Dedifferentiated amniotic fluid mesenchymal stem cell (primary cell): ENCODE data around the gene ZNF286A.
"Not testable (repeated sequence)": the region's sequence is repeated elsewhere in the genome, so short reads cannot be mapped to it uniquely, and the experiment has no call there.

Experiments used
- DNase-seq: peaks from one replicate; pipeline ENCODE4 v3.0.0-alpha.2; 2016; ENCODE audit errors: extremely low spot score

Gene ZNF286A

DNA sequence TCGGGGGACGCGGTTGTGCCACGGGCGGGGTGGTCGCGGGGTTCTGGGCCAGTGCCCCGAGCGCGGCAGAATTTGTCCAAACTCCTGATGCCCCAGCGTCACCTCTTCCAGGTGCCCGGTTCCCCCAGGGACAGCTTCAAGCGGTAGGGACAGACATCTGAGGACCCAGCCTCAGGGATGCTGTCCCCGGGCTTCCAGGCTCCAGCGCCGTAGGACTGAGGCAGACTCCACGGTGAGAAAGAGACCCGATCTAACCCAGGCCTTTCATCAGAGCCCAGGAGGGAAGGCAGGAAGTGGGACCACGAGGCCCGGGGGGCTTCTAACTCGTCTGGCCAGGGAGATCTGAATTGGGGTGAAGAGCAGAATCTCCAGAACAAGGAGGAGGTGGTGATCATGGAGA, 385 bp downstream of the ZNF286A start:
- DNase-seq: not testable (repeated sequence)

- not testable (repeated sequence) for DNase-seq
Observed at GRCh38 chr17:15704239-15704638, 4.7 kb downstream of the ZNF286A start.

- DNase-seq: not testable (repeated sequence)
Observed at GRCh38 chr17:15704813-15705212, 5.3 kb downstream of the ZNF286A start.

DNA sequence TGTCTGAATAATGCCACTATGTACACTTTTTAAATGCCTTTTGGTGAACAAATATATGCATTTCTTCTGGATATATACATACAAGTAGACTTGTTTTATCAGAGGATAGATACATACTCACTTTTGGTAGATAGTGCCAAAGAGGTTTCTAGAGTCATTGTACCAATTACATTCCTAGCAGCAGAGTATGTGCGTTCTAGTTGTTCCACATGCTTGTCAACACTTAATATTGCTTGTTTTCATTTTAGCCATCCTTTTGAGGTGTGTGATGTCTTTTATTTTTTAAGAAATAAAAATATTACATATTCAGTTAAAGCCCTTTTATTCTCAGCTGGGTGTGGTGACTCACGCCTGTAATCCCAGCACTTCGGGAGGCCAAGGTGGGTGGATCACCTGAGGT, 9.3 kb downstream of the ZNF286A start:
- DNase-seq: not testable (repeated sequence)

GRCh38 chr17:15716601-15717563, 17.3 kb downstream of the ZNF286A start:
- DNase-seq: not testable (repeated sequence)

GRCh38 chr17:15730535-15730934, 31.0 kb downstream of the ZNF286A start:
- not testable (repeated sequence) for DNase-seq

- not testable (repeated sequence) for DNase-seq
Observed at GRCh38 chr17:15731900-15732299, 32.3 kb downstream of the ZNF286A start, which contains the start of gene TBC1D26. TSS of gene TBC1D26 (plus strand) at chr17:15732283. CDS start at chr17:15735349, 3,066 bp downstream.

DNA sequence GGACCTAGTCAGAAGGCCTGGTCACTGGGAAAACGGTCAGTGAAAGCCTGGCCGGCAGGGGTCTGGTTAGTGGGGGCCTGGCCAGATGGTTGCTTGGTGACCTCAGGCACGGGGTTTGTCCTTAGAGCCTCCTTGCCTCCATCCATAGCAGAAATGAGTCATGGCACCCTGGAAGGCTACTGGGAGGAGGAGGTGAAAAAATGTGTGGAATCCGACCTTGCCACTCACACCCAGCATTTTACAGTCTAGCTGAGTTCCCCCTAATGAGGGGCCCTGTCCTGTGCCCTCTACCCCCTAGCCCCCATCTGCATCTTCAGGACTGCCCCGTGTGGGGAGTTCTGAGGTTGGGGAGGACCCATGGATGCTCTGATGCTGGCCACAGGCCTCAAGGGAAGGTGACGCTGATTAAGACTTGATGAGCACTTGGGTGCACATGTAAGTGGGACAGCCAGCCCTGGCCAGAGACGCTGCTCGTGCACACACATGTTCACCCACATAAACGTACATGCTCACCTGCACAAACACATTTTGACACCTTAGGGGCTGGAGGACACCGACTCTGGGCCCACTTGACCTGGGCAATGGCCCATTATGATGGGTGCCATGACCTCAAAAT, 33.7 kb downstream of the ZNF286A start:
- DNase-seq: not testable (repeated sequence)

GRCh38 chr17:15736578-15736977, 37.0 kb downstream of the ZNF286A start:
- DNase-seq: not testable (repeated sequence)

DNA sequence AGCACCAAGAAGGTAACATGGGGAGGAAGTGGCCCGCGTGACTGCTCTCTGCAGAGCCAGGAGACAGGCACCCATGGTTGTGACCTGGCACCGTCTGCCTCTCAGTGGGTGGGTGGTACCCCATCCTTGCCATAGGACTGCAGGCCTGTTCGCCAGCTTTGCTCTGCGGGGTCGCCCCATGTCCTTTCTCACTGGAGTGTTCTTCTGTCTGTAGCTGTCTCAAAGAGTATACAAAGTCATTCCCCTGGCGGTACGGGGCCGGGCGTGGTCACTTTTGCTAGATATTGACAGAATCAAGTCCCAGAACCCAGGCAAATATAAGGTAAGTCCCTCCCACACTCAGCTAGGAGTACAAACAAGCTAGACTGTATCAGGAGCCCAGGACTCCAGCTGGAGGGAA, 38.5 kb downstream of the ZNF286A start:
- DNase-seq: no peak

- DNase-seq: not testable (repeated sequence)
Observed at GRCh38 chr17:15739259-15739658, 39.7 kb downstream of the ZNF286A start.

- DNase-seq: not testable (repeated sequence)
Observed at GRCh38 chr17:15740041-15740440, 40.5 kb downstream of the ZNF286A start.

DNA sequence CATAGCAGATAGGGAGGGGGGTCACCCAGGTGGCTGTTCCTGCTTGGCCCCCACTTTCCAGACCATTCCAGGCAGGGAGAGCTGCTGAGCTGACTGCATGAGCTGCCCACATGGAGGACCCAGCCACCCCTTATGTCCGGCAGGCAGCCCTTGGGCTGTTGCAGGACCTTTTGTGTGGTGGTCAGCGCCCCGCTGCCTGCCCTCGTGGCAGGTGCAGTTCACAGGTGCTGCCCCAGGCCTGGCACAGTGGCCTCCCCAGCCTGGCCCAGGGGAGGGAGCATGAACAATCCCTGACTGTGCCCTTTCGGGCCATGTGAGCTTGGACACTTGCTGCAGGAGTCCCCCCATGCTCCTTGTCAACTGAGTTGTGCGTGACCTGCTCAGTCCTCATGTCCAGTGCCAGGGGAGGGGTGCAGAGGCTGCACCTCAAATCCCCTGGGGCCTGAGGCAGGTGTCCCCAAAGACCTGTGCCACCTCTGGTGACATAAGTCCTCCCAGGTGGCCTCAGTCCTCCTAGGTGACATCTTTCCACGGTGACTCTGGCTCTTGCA, 41.1 kb downstream of the ZNF286A start:
- DNase-seq: no peak

GRCh38 chr17:15741624-15742023, 42.1 kb downstream of the ZNF286A start:
- DNase-seq: no peak

GRCh38 chr17:15742051-15742795, 42.7 kb downstream of the ZNF286A start:
- DNase-seq: no peak

- DNase-seq: no peak
Observed at GRCh38 chr17:15742921-15743320, 43.4 kb downstream of the ZNF286A start.

DNA sequence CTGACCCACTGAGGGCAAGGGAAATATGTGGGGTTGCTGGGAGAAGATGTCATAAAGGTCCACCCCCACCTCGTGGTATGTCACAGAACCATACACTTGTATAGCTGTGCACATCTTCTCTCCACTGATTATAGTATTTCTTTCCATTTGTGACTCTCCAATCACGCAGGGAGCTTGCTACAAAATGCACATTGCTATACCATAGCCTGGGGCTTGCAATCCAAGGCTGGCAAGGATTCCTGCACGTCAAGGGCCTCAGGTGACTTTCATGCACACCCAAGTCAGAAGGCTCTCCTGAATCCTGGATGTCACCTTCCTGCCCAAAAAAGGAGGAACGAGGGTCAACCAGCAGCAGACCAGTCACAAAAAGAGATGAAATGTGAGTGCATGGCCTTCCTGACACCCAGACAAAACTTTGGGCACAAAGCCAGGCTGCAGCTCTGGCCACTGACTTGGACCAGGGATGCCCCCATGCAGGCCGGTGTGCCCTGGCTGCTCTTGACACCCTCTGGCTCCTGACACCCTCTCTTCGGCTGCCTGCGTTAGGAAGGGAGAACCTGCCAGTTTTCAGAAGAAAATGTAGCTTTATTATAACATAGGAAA, 44.6 kb downstream of the ZNF286A start:
- DNase-seq: no peak

DNA sequence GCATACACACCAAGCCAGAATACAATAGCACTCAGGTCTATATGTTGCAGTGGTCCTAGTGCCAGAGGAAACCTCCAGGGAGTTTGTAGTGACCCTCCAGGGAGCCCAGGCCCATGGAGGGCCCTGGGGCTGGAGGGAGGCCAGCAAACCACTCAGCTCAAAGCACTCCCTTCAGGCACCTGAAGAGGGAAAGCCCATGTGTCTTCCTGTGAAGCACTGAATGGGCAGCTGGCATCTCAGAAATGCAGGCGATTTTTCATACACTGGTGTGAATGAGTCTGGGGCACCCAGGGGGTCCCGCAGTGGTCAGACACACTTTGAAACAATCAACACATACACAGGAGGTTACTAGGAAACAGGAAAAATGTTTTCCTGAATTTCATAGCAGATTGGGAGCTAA, 45.3 kb downstream of the ZNF286A start:
- no peak for DNase-seq

- not testable (repeated sequence) for DNase-seq
Observed at GRCh38 chr17:15749403-15749802, 49.9 kb downstream of the ZNF286A start.

DNA sequence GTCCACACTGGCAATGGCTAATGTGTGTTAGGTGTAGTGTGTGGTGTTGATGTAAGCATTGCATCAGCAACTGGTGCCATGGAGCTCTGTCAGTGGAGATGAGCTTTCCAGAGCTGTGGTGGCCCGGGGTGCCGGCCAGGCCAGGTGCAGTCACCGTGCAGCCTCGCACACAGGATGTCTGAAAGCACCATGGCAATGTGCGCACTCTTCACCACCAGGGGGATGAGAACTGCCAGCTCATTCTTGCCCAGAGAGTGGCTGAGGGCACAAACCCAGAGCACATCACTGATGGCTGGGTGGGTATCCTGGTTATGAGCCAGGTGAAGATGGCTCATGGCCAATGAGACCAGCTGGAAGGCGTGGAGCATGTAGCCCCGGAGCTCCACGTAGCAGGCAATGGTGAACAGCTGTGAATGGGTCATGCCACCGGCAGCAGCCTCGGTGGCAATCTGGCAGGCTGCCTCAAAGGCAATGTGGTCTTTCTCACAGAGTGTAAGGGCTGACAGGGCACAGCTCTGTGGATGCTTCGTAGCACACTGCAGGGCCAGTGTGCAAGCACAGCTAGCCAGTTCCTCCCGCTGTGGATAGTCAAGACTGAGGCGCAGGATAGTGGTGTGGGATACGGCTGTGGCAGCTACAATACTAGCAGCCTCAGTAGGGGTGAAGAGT, 69.4 kb downstream of the ZNF286A start:
- not testable (repeated sequence) for DNase-seq
